DMS79 treated with DMSO at 0.1 percent for 48 hours (cell line): ENCODE measurements around the gene FAM8A1.

Experiments
- DNase-seq: peaks from one replicate; lab custom pipeline; 2025; lab: John Stamatoyannopoulos, UW

FAM8A1 gene

GRCh38 chr6:17602888-17603287, 2.8 kb downstream of the FAM8A1 start:
- no peak for DNase-seq

GRCh38 chr6:17606606-17607005, 6.5 kb downstream of the FAM8A1 start:
- no peak for DNase-seq

GRCh38 chr6:17610835-17611234, 10.7 kb downstream of the FAM8A1 start:
- DNase-seq: no peak

- no peak for DNase-seq
These were observed 11.9 kb downstream of the FAM8A1 start for GRCh38 chr6:17612048-17612447.

- no peak for DNase-seq
These were observed 15.7 kb downstream of the FAM8A1 start for GRCh38 chr6:17615794-17616193.

- DNase-seq: no peak
These were observed 20.9 kb downstream of the FAM8A1 start for GRCh38 chr6:17621003-17621402.

GRCh38 chr6:17622144-17622543, 22.0 kb downstream of the FAM8A1 start:
- no peak for DNase-seq

GRCh38 chr6:17624396-17624795, 24.3 kb downstream of the FAM8A1 start:
- DNase-seq: no peak

GRCh38 chr6:17628873-17629272, 28.8 kb downstream of the FAM8A1 start:
- no peak for DNase-seq

- DNase-seq: no peak
These were observed 29.9 kb downstream of the FAM8A1 start for GRCh38 chr6:17629824-17630510.

GRCh38 chr6:17630511-17631073, 30.5 kb downstream of the FAM8A1 start:
- no peak for DNase-seq

GRCh38 chr6:17632934-17633333, 32.8 kb downstream of the FAM8A1 start:
- DNase-seq: no peak

GRCh38 chr6:17633465-17634188, 33.5 kb downstream of the FAM8A1 start:
- DNase-seq: no peak

GRCh38 chr6:17635568-17635967, 35.5 kb downstream of the FAM8A1 start:
- DNase-seq: no peak

- no peak for DNase-seq
These were observed 38.2 kb downstream of the FAM8A1 start for GRCh38 chr6:17638212-17638715.

- no peak for DNase-seq
These were observed 40.4 kb downstream of the FAM8A1 start for GRCh38 chr6:17640477-17640917.

GRCh38 chr6:17648745-17649144, 48.6 kb downstream of the FAM8A1 start:
- no peak for DNase-seq

GRCh38 chr6:17650656-17651309, 50.7 kb downstream of the FAM8A1 start:
- no peak for DNase-seq

GRCh38 chr6:17653198-17653882, 53.2 kb downstream of the FAM8A1 start:
- DNase-seq: no peak

GRCh38 chr6:17656092-17656491, 56.0 kb downstream of the FAM8A1 start:
- no peak for DNase-seq

GRCh38 chr6:17656644-17657043, 56.5 kb downstream of the FAM8A1 start:
- no peak for DNase-seq
